Measurements from ENCODE around the gene ETNK1.
"Not testable (repeated sequence)": the region's sequence is repeated elsewhere in the genome, so short reads cannot be mapped to it uniquely, and the experiment has no call there.

The ETNK1 gene

GRCh38 chr12:22698576-22698975 is 73.6 kb downstream of the ETNK1 start:
- TF ChIP-seq, protein P1, sequence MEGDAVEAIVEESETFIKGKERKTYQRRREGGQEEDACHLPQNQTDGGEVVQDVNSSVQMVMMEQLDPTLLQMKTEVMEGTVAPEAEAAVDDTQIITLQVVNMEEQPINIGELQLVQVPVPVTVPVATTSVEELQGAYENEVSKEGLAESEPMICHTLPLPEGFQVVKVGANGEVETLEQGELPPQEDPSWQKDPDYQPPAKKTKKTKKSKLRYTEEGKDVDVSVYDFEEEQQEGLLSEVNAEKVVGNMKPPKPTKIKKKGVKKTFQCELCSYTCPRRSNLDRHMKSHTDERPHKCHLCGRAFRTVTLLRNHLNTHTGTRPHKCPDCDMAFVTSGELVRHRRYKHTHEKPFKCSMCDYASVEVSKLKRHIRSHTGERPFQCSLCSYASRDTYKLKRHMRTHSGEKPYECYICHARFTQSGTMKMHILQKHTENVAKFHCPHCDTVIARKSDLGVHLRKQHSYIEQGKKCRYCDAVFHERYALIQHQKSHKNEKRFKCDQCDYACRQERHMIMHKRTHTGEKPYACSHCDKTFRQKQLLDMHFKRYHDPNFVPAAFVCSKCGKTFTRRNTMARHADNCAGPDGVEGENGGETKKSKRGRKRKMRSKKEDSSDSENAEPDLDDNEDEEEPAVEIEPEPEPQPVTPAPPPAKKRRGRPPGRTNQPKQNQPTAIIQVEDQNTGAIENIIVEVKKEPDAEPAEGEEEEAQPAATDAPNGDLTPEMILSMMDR (conservative IDR thresholded peaks at IDR 0.05; ENCODE audit: low read depth, low read length): no peak

GRCh38 chr12:22699705-22700104 is 74.7 kb downstream of the ETNK1 start:
- not testable (repeated sequence) for DNase-seq (ENCODE audit: low read depth); H3K4me3 ChIP-seq (ENCODE audit: low read depth, low read length)

More at GRCh38 chr12:22698576-22698975, 73.6 kb downstream of the ETNK1 start:
- no peak for DNase-seq (ENCODE audit: low read depth)
- no peak overlapping the region for H3K4me3 ChIP-seq (ENCODE audit: low read depth, low read length)

GRCh38 chr12:22700106-22700505 is 75.1 kb downstream of the ETNK1 start:
- H3K4me3 ChIP-seq (ENCODE audit: low read depth, low read length): no peak overlapping the region
- TF ChIP-seq, protein P1 (conservative IDR thresholded peaks at IDR 0.05; ENCODE audit: low read depth, low read length): no peak
- DNase-seq (ENCODE audit: low read depth): peak; percentile 57

DNA sequence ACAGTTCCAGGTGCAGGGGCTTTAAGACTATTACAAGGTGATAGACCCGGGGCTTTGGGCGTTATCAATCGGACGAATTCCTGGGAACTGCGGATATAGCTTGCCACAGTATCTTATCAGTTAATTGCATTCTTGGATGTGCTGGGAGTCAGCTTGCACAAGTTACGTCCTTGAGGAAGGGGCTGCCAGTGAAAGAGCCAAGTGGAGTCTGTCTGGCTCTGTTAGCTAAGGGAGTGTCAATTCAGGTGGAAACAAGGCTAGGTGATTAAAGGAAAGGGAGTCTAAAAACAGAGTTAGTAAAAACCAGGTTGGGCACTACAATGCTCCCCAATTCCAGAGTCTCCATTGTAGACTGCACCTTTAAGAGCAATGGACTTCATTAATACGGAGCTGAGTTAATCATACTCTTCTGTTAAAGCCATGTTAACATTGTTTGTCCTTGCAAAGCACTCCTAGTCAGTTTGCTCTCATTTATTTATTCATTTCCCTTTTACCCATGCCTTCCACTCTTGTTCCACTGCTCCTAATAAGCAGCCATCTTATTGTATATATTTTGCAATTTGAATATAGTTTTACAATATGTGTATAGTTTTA is 76.3 kb downstream of the ETNK1 start:
- not testable (repeated sequence) for H3K4me3 ChIP-seq (ENCODE audit: low read depth, low read length); DNase-seq (ENCODE audit: low read depth)

GRCh38 chr12:22702690-22703089 is 77.7 kb downstream of the ETNK1 start:
- DNase-seq (ENCODE audit: low read depth): peak; percentile 42
- no peak overlapping the region for H3K4me3 ChIP-seq (ENCODE audit: low read depth, low read length)
- TF ChIP-seq, protein P1 (conservative IDR thresholded peaks at IDR 0.05; ENCODE audit: low read depth, low read length): no peak

DNA sequence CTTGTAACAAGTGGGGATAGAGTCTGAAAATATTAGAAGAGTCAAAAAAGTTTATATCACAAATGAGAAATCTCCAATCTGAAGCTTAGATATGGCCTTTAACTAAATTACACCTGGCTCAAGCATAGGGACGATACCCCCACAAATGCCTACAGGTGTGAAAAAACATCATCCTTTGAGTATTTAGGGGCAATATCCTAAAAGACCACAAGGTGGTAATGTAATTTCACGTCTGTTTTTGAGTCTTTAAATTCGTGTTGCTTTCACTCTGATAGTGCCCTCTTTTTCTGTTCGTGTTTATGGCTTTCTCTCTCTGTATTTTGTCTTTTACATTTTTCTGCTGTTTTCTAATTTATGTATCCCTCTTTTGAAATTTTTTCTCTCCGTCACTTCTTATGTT is 84.3 kb downstream of the ETNK1 start:
- TF ChIP-seq, protein P1 (conservative IDR thresholded peaks at IDR 0.05; ENCODE audit: low read depth, low read length): peak; percentile 65
- DNase-seq (ENCODE audit: low read depth): peak; percentile 58
- no peak overlapping the region for H3K4me3 ChIP-seq (ENCODE audit: low read depth, low read length)

GRCh38 chr12:22712083-22712482 is 87.1 kb downstream of the ETNK1 start:
- no peak for DNase-seq (ENCODE audit: low read depth)
- no peak overlapping the region for H3K4me3 ChIP-seq (ENCODE audit: low read depth, low read length)
- TF ChIP-seq, protein P1 (conservative IDR thresholded peaks at IDR 0.05; ENCODE audit: low read depth, low read length): no peak

- no peak for DNase-seq (ENCODE audit: low read depth)
- TF ChIP-seq, protein P1 (conservative IDR thresholded peaks at IDR 0.05; ENCODE audit: low read depth, low read length): no peak
Observed at GRCh38 chr12:22715254-22715653, 90.3 kb downstream of the ETNK1 start.

More at GRCh38 chr12:22715254-22715653, 90.3 kb downstream of the ETNK1 start:
- no peak overlapping the region for H3K4me3 ChIP-seq (ENCODE audit: low read depth, low read length)

All from choroid plexus epithelial cell (primary cell).